Measurements from ENCODE around the gene KHK.

DNA sequence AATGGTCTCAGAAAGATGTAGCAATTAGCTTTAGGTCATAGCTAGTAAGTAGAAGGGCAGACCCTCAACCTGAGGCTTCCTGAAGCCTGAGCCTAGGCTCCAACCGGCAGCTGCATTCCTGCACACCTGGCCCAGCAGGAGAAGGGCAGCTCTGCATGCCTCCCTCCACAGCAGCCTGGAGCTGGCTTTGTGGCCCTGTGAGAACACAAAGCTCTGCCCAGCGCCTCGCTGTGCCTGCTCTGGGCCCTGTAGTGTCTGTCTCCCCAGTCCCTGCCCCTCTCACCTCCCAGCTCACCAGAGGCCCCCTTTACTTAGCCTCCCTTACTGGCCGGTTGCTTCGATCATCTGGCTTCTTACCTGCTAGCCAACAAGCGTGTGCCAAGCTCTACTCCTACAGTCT, 47.1 kb upstream of the KHK start:
- TF ChIP-seq, protein P1, sequence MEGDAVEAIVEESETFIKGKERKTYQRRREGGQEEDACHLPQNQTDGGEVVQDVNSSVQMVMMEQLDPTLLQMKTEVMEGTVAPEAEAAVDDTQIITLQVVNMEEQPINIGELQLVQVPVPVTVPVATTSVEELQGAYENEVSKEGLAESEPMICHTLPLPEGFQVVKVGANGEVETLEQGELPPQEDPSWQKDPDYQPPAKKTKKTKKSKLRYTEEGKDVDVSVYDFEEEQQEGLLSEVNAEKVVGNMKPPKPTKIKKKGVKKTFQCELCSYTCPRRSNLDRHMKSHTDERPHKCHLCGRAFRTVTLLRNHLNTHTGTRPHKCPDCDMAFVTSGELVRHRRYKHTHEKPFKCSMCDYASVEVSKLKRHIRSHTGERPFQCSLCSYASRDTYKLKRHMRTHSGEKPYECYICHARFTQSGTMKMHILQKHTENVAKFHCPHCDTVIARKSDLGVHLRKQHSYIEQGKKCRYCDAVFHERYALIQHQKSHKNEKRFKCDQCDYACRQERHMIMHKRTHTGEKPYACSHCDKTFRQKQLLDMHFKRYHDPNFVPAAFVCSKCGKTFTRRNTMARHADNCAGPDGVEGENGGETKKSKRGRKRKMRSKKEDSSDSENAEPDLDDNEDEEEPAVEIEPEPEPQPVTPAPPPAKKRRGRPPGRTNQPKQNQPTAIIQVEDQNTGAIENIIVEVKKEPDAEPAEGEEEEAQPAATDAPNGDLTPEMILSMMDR (IDR thresholded peaks at IDR 0.05): no peak
- TF ChIP-seq POLR2A (IDR thresholded peaks at IDR 0.05): no peak
